Fibroblast of lung (primary cell): ENCODE data around the gene COA7. TPM values are rescaled to one million over a fixed set of nuclear protein-coding genes. Genes with fewer than 3 reads are reported as not detected.

Experiments
- DNase-seq, 2 donors: peaks; one replicate each; pipeline versions ENCODE4 v3.0.0 to v3.0.0-alpha.2; 2010; ENCODE audit warnings: low read depth in 2 of 2
- H2AFZ ChIP-seq: 2 replicates; pipeline ENCODE4 v1.5.1; 2012; ENCODE audit warnings: low read length, control low read depth, inconsistent platforms
- H3K27ac ChIP-seq: 2 replicates; pipeline ENCODE4 v1.5.1; 2011; ENCODE audit warnings: low read length, control low read depth; ENCODE audit not compliant: insufficient read depth
- H3K27me3 ChIP-seq: 2 replicates; pipeline ENCODE4 v1.5.1; 2011; ENCODE audit warnings: mild to moderate bottlenecking, low read length; ENCODE audit not compliant: control insufficient read depth, insufficient read depth
- H3K36me3 ChIP-seq: 2 replicates; pipeline ENCODE4 v1.5.1; 2011; ENCODE audit warnings: low read length; ENCODE audit not compliant: control insufficient read depth, insufficient read depth
- H3K4me1 ChIP-seq: 2 replicates; pipeline ENCODE4 v1.5.1; 2011; ENCODE audit warnings: low read length; ENCODE audit not compliant: control insufficient read depth, insufficient read depth; ENCODE audit errors: extremely low read depth
- H3K4me2 ChIP-seq: 2 replicates; pipeline ENCODE4 v1.5.1; 2011; ENCODE audit warnings: low read length, control low read depth; ENCODE audit not compliant: insufficient read depth; ENCODE audit errors: extremely low read depth
- H3K4me3 ChIP-seq, 4 experiments: fragments of 200-600 bp in 1 of 4; sonication (generic) in 1 of 4; replicated peaks in 1 of 4; 2 replicates each; pipeline ENCODE4 v1.5.1; 2011 to 2016; ENCODE audit warnings: low read length in 4 of 4, low read depth in 3 of 4, mild to moderate bottlenecking in 3 of 4, control low read depth in 2 of 4, inconsistent platforms in 1 of 4, mixed read lengths in 1 of 4; ENCODE audit not compliant: insufficient read depth in 1 of 4; ENCODE audit errors: control extremely low read depth in 1 of 4
- H3K79me2 ChIP-seq: 2 replicates; pipeline ENCODE4 v1.5.1; 2012; ENCODE audit warnings: mild to moderate bottlenecking, low read length, inconsistent platforms; ENCODE audit not compliant: control insufficient read depth, insufficient read depth
- H3K9ac ChIP-seq: 2 replicates; pipeline ENCODE4 v1.5.1; 2011; ENCODE audit warnings: mild to moderate bottlenecking, low read length, control low read depth; ENCODE audit not compliant: insufficient read depth
- H3K9me3 ChIP-seq: 2 replicates; pipeline ENCODE4 v1.5.1; 2012; ENCODE audit warnings: low read depth, low read length; ENCODE audit not compliant: control insufficient read depth, insufficient read depth
- H4K20me1 ChIP-seq: 2 replicates; pipeline ENCODE4 v1.5.1; 2011; ENCODE audit warnings: low read length; ENCODE audit not compliant: control insufficient read depth, insufficient read depth; ENCODE audit errors: extremely low read depth
- CTCF ChIP-seq, 2 donors: IDR thresholded peaks in 1 of 2; conservative IDR thresholded peaks in 1 of 2; 1 replicate in 1 of 2; 2 replicates in 1 of 2; pipeline ENCODE4 v1.5.1; 2011 to 2012; ENCODE audit warnings: low read length in 2 of 2, control low read depth in 1 of 2, inconsistent platforms in 1 of 2, low read depth in 1 of 2, mild to moderate bottlenecking in 1 of 2
- EZH2 ChIP-seq: IDR thresholded peaks from 2 replicates; pipeline ENCODE4 v1.5.1; 2012; ENCODE audit warnings: low read length, control low read depth, mild to moderate bottlenecking; ENCODE audit errors: missing control alignments
- polyA plus RNA-seq, 2 donors: library from polyadenylated mRNA; depleted of rRNA in 1 of 2; stranded (reverse) in 1 of 2; unstranded in 1 of 2; fragments of >200 nt; gene quantifications; 2 replicates each; pipeline ENCODE4 v1.2.1, GENCODE V29; 2011 to 2012; ENCODE audit warnings: missing spikeins in 1 of 2
- total RNA-seq: library from RNA; depleted of rRNA; stranded (reverse); fragments of >200 nt; gene quantifications from 2 replicates; pipeline ENCODE4 v1.2.1, GENCODE V29; 2014

Gene COA7
- total and polyA plus RNA-seq, 2 donors (not counting 1 experiment from before 2014, with no cell fraction given): 14.5 to 16.2 TPM

DNA sequence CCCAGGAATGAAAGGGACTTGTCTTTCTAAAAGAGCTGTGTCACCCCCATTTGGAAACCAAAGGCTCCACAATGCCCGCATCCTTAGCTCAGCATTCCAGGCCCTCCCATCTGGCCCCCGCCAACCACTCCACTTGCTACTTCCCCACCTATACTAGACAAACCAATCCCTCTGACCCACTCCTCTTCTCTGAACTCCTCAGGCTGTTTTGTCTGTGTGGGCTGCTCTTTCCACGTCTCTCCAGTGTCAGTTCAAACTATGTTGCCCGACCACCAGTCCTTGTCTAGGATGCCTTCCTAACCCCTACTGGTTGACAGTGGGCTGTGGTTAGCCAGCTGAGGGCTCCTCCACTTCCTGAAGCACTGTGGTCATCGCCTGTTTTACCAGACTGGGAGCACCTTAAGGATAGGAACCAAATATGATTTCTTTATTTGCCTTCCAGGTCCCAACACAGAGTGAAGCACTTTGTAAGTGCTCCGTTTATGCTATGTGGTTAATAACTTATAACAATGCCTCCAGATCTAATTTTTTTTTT lies 8.1 kb upstream of the COA7 start:
- H3K27ac ChIP-seq: no peak overlapping the region
- peaks cover 4% of the 10 kb centered on the region for H3K4me1 ChIP-seq
- DNase-seq: no peak
- no peak overlapping the region for H3K9ac ChIP-seq
- no peaks in the 10 kb centered on the region for H4K20me1 ChIP-seq
- no peak overlapping the region for H3K4me2 ChIP-seq
- no peak overlapping the region for H2AFZ ChIP-seq
- TF ChIP-seq EZH2 (no peak), CTCF (conservative IDR thresholded peaks at IDR 0.05 in 1 of 2, IDR thresholded peaks at IDR 0.05 in 1 of 2; ENCODE audit: low read depth in 1 of 2, low read length in 2 of 2) (no peak)
- H3K27me3 ChIP-seq: no peaks in the 10 kb centered on the region
- H3K79me2 ChIP-seq: no peaks in the 10 kb centered on the region
- H3K9me3 ChIP-seq: no peaks in the 10 kb centered on the region
- no peak overlapping the region for H3K4me3 ChIP-seq
- no peaks in the 10 kb centered on the region for H3K36me3 ChIP-seq

- Histone ChIP-seq H3K4me3 (peak overlapping the region; percentile 26 to 63 (median 50)), H3K9me3 (no peaks in the 10 kb centered on the region), H3K36me3 (no peaks in the 10 kb centered on the region), H3K4me2 (peak overlapping the region; percentile 84), H3K4me1 (peaks cover 7% of the 10 kb centered on the region), H3K79me2 (no peaks in the 10 kb centered on the region), H3K27me3 (no peaks in the 10 kb centered on the region), H4K20me1 (no peaks in the 10 kb centered on the region), H3K9ac (peak overlapping the region; percentile 30), H2AFZ (peak overlapping the region; percentile 98), H3K27ac (peak overlapping the region; percentile 13)
- peak; percentile 89 to 91 for DNase-seq
- no peak for TF ChIP-seq CTCF (conservative IDR thresholded peaks at IDR 0.05 in 1 of 2, IDR thresholded peaks at IDR 0.05 in 1 of 2; ENCODE audit: low read depth in 1 of 2, low read length in 2 of 2)
These were observed 5.0 kb upstream of the COA7 start for GRCh38 chr1:52702886-52703787.

DNA sequence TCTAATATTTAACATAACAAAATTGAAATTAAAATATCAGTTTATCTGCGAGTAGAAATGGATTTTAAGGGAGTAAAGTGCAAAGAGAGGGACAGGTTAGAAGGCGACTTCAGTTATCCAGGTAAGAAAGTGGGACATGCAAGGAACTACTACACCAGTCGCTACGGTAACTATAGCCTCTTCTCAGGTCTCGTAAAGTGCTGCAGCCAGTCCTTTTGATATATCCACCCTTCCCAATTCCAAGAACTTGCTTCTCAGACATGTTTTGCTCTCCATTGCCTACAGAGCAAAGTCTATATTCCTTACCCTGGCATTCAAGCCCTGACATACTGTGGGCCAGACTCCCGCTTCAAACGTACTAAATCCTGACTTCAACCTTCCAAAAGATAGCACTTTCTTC lies 2.5 kb downstream of the COA7 start:
- Histone ChIP-seq H3K9ac (no peak overlapping the region), H3K4me3 (no peak overlapping the region), H3K9me3 (no peaks in the 10 kb centered on the region), H3K4me2 (no peak overlapping the region), H3K79me2 (peaks cover 32% of the 10 kb centered on the region), H3K4me1 (peaks cover 5% of the 10 kb centered on the region), H2AFZ (no peak overlapping the region), H3K27ac (no peak overlapping the region), H3K36me3 (peaks cover 6% of the 10 kb centered on the region), H3K27me3 (no peaks in the 10 kb centered on the region), H4K20me1 (no peaks in the 10 kb centered on the region)
- DNase-seq: no peak
- TF ChIP-seq CTCF (conservative IDR thresholded peaks at IDR 0.05 in 1 of 2, IDR thresholded peaks at IDR 0.05 in 1 of 2; ENCODE audit: low read depth in 1 of 2, low read length in 2 of 2): no peak
- no peak for TF ChIP-seq EZH2
